AG09309 (cell line): ENCODE results near the gene PRAC1.

ENCODE experiments used
- DNase-seq: peaks from one replicate; pipeline ENCODE4 v3.0.0-alpha.2; 2010; ENCODE audit warnings: low read depth
- H3K4me3 ChIP-seq: 2 replicates; pipeline ENCODE4 v1.5.1; 2011; ENCODE audit warnings: mild to moderate bottlenecking, low read depth, low read length, moderate library complexity; ENCODE audit not compliant: control insufficient read depth
- TF ChIP-seq, protein P1 (sequence below): IDR thresholded peaks from 2 replicates; pipeline ENCODE4 v1.5.1; 2011; ENCODE audit warnings: mild to moderate bottlenecking, low read depth, low read length, inconsistent platforms; ENCODE audit not compliant: insufficient read depth, control insufficient read depth; ENCODE audit errors: missing control alignments

PRAC1 gene

DNA sequence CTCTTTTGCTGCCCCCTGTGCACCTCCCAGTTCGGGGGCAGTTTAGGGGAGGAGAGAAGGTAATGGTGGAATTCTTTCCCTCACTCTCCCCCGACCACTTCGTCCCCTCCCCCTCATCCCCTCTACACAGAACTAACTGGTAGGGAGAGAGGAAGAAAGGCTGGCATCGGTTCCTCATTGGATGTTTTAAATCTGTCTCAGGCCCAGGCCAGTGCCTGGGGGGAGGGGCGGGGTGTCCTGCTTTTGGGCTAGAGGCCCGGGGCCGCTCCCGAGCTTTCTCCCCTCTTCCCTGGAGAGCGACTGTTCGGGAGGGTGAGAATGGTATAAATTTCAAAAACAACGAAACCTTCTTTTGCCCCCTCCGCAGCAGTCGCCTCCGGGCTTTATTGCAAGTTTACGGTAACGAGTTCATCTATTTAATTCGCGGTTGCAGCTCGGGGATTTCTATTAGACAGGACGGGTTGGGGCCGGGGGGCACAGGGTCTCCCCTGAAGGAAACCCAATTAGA, 651 bp upstream of the PRAC1 start, which contains the start of gene PRAC2:
PRAC2 (plus strand) TSS at position 271 of the 508 bp plus-strand sequence. CDS start 1,226 bp downstream, outside the sequence.
- TF ChIP-seq, protein P1, sequence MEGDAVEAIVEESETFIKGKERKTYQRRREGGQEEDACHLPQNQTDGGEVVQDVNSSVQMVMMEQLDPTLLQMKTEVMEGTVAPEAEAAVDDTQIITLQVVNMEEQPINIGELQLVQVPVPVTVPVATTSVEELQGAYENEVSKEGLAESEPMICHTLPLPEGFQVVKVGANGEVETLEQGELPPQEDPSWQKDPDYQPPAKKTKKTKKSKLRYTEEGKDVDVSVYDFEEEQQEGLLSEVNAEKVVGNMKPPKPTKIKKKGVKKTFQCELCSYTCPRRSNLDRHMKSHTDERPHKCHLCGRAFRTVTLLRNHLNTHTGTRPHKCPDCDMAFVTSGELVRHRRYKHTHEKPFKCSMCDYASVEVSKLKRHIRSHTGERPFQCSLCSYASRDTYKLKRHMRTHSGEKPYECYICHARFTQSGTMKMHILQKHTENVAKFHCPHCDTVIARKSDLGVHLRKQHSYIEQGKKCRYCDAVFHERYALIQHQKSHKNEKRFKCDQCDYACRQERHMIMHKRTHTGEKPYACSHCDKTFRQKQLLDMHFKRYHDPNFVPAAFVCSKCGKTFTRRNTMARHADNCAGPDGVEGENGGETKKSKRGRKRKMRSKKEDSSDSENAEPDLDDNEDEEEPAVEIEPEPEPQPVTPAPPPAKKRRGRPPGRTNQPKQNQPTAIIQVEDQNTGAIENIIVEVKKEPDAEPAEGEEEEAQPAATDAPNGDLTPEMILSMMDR: no peak
- peak within 1 kb of the TSS; percentile 23 for H3K4me3 ChIP-seq
- DNase-seq: no peak

DNA sequence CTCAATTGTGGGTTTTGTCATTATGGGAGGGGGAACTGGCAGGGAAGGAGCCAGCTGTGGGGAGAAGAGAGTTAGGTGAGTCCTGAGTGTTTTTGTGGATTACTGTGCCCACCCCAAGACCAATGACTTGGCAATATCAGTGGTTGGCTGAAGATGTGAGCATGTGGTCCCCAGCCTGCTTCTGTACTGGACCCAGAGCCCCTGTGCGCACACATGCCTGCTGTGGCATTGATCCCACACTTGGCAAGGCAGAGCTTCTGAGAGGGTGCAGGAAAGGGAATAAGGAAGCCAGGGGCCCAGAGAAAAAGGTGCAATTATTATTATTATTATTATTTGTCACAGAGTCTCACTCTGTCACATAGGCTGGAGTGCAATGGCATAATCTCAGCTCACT, 1.3 kb downstream of the PRAC1 start:
- DNase-seq: no peak
- no peak overlapping the region for H3K4me3 ChIP-seq
- TF ChIP-seq, protein P1: no peak

GRCh38 chr17:48720266-48721008, 1.9 kb downstream of the PRAC1 start:
- no peak for DNase-seq
- peak overlapping the region; percentile 32 for H3K4me3 ChIP-seq
- TF ChIP-seq, protein P1: no peak

GRCh38 chr17:48719642-48720265, 2.6 kb downstream of the PRAC1 start:
- TF ChIP-seq, protein P1: no peak
- no peak for DNase-seq
- peak overlapping the region; percentile 32 for H3K4me3 ChIP-seq

- H3K4me3 ChIP-seq: peak overlapping the region; percentile 41
- no peak for DNase-seq
- TF ChIP-seq, protein P1: no peak
Observed at GRCh38 chr17:48718761-48719641, 3.3 kb downstream of the PRAC1 start.

DNA sequence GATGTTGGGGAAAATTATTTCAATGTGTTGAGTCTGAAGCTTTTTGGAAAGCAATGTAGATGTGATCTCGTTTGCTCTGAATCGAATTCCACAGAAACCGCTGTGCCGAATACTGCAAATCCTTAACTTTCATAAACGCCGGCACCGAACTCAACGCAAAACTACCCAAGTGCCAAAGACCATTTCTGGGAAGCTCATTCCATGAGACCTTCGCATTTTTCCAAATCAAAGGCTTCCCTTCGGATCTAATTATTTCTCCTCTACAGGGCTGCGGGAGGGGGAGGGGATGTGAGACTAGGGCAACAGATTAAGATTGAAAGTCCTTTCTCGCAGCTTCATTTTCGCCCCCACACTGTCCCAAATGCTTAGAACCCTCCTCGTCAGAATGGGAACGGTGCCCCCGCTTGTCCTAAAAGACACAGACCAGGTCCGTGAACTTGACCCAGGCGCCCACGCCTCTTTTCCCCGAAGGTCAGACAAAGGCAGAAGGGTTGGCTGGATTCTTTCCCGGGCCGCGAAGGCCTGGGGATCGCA, 4.0 kb downstream of the PRAC1 start:
- peak overlapping the region; percentile 41 for H3K4me3 ChIP-seq
- no peak for DNase-seq
- TF ChIP-seq, protein P1: no peak
